GM10266 (cell line): ENCODE data around the gene PTGR3.

Experiments
- DNase-seq: peaks from one replicate; pipeline ENCODE4 v3.0.0; 2012; ENCODE audit errors: extremely low spot score
- TF ChIP-seq, protein P1 (sequence below): IDR thresholded peaks from 2 replicates; pipeline ENCODE4 v1.5.1; 2012; ENCODE audit warnings: mild to moderate bottlenecking, low read depth; ENCODE audit not compliant: control insufficient read depth, insufficient read depth; ENCODE audit errors: missing control alignments

Gene PTGR3

DNA sequence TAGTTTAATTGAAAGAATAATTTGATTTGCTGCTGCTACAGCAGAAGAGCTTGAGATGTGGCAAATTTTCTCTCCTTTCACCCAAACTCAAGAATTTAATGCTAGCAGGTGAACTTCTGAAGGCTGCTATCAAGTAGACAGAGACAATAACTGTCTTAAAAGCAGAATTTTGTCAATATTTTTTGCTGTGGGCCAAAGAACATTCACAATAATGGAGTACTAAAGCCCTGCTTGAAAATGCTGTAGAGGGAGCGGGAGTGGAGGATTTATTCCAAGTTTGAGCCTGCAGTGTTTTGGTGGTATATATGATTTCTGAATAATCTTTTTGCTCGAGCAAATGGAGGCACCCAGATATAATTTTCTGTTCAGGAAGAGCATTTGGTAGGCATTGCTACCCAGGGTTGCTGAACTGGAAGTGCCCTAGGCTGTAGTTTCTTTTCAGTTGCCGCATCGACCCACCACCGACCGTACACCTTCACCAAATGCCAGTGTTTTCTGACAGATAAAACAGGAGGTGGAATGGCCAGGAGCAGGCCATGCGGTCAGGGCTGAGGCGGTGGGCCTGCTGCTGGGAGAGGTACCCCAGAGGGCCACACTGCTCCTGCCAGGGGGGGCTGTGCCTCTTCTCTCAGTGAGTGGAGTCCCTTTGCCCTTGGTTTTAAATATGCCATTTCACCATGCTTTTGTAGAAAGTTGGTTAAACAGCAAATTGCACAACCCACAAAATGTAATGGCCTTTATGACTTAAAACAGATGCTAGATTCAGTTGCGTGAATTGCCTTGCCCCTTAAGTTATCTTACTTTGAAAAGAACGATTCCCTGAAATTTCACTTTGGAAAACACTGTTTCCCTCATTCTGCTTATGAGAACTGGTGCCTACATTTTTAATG lies 38.0 kb upstream of the PTGR3 start:
- TF ChIP-seq, protein P1, sequence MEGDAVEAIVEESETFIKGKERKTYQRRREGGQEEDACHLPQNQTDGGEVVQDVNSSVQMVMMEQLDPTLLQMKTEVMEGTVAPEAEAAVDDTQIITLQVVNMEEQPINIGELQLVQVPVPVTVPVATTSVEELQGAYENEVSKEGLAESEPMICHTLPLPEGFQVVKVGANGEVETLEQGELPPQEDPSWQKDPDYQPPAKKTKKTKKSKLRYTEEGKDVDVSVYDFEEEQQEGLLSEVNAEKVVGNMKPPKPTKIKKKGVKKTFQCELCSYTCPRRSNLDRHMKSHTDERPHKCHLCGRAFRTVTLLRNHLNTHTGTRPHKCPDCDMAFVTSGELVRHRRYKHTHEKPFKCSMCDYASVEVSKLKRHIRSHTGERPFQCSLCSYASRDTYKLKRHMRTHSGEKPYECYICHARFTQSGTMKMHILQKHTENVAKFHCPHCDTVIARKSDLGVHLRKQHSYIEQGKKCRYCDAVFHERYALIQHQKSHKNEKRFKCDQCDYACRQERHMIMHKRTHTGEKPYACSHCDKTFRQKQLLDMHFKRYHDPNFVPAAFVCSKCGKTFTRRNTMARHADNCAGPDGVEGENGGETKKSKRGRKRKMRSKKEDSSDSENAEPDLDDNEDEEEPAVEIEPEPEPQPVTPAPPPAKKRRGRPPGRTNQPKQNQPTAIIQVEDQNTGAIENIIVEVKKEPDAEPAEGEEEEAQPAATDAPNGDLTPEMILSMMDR = no peak
- no peak for DNase-seq

DNA sequence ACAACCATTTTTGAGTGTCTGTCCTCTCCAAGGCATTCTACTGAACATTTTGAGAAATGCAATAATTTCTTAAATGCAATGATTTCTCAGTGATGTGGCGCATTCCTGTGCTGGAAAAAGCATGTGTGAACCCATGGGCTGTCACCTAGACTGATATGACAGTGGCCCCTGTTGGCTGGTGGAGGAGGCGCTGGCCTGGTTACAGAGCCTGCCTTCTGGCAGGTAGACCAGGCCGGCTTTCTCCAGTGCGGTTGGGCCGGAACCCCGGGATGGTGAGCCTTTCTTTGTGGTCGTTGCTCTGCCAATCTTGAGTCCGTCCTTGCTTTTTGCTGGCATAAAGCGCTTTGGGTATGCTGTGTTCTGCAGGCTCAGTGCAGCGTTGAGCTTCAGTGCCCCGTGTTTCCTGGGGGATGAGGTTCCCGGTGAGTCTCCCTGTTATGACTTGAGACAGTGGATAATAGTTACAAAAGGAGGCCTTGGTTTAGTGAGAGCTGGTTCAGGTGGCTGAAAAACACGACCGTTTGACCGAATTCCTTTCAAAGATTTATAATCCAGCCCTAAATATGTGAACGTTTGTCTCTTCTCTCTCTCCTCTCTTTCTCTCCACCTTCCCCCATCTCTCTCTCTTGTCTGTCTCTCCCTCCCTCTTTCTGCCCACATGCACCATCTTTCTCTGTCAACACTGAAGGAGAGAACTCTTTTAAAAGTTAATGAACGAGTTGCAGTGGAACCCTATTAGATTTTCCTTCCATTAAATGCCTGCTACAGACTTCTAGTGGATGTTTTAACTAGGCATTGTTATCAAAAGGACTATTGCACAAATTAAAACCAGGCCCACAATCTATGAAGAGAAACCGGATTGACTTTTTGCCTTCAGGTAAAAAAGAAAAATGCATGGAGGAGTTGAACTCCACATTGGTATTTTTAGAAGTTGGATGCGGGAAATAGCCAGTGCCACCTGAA lies 35.7 kb upstream of the PTGR3 start:
- DNase-seq = no peak
- TF ChIP-seq, protein P1 = peak; percentile 23

DNA sequence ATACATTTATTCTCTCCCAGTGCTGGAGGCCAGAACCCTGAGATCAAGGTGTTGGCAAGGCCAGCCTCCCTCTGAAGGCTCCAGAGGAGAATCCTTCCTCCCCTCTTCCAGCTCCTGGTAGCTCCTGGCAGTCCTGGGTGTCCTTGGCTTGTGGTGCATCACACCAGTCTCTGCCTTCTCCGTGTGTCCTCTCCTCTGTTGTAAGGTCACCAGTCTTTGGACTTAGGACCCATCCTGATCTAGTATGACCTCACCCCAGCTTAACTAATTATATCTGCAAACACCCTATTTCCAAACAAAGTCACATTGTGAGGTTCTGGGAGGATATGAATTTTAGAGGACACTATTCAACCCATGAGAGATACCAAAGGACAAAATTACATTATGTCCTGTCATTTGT lies 32.8 kb upstream of the PTGR3 start:
- DNase-seq = no peak
- TF ChIP-seq, protein P1 = no peak

DNA sequence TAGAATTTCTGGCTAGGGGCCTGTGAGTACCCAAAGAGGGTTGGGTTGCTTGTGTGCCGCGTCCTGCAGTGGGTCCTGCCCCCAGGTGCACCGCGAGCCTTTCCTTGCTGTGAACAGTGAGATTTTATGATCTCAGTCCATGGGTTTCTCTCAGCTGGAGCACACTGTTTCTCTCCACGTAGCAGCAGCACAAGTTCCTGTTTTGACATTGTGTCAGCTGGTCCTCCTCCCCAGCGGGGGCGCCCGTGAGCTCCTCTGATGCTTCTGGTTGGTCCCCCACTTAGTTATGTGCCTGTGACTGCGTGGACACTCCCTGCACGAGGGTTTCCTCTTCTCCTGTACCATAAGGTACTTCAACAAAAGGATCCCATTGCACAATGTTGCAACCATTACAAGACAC lies 31.5 kb upstream of the PTGR3 start:
- TF ChIP-seq, protein P1 = no peak
- DNase-seq = no peak

DNA sequence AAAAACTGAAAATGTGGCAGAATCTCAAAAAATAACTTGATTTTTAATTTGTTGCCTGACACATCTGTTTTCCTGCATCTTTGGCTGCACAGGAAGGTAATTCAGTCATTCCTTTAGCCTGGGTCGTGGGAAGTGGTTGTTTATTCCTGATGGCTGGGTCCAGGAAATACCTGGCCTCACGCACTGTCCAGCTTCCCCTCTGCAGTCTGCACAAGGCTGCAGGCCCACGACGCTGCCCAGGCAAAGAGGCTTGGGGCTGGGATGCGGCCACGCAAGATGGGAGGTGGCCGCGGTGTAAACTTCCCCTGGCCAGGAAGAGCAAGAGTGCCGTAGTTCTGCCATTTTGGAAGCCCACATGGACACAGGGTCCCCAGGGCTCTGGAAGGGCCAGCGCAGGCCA lies 29.8 kb upstream of the PTGR3 start:
- TF ChIP-seq, protein P1 = no peak
- DNase-seq = no peak

DNA sequence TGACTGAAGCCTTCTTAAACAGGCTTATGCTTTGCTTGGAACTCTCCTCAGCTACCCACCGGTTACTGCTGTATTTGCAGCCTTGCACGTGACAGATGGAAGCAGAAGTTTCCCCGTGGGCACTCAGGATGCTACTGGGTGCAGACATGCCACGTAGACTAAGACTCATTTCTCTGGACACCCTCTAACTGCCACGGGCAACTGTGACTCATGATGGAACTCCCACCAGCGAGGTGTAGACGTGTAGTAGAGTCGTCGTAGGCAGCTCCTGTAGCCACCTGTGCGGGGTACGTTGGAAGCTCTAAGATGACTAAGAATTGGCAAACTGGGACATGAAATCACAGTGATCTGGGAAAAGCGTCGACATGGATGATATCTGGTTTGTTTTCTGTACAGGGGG lies 29.2 kb upstream of the PTGR3 start:
- TF ChIP-seq, protein P1 = no peak
- no peak for DNase-seq
